ENCODE measurements around the gene TRIM27. TPM values are rescaled to one million over a fixed set of nuclear protein-coding genes. Genes with fewer than 3 reads are reported as not detected.

TRIM27 gene
- total and polyA plus RNA-seq, 10 of the 15 experiments (the other 5 are each of a cell fraction or from before 2014, with no cell fraction given): 18.5 to 74.7 (median 58.0) TPM

- TF ChIP-seq DPF2 (IDR thresholded peaks at IDR 0.05) (no peak), ELK1 (IDR thresholded peaks at IDR 0.05; ENCODE audit: low read depth, low read length) (no peak), EP300 (IDR thresholded peaks at IDR 0.05; ENCODE audit: borderline replicate concordance in 1 of 2, control insufficient read depth in 1 of 2, low read depth in 2 of 2, low read length in 2 of 2) (peak in 1 of 2 experiments; percentile 67; a peak in 1 of 4 replicates), SUZ12 (IDR thresholded peaks at IDR 0.05; ENCODE audit: unreplicated experiment) (no peak), RUNX3 (IDR thresholded peaks at IDR 0.05; ENCODE audit: low read length) (peak; percentile 76)
Observed at GRCh38 chr6:28880894-28881780, 42.6 kb downstream of the TRIM27 start (continued).

- no peaks in the 10 kb centered on the region for H3K4me1 ChIP-seq (ENCODE audit: control insufficient read depth, insufficient read depth, low read length)
- peaks cover 0 to 3% of the 10 kb centered on the region in 2 experiments; a peak in 2 of 4 replicates for H3K27me3 ChIP-seq (replicated peaks in 1 of 2; ENCODE audit: control insufficient read depth in 2 of 2, insufficient read depth in 2 of 2, low read length in 1 of 2)
- intact Hi-C loops (cut with micrococcal nuclease; ENCODE audit: unreplicated experiment): no loop called here
- H3K4me2 ChIP-seq (ENCODE audit: control insufficient read depth, insufficient read depth): peak overlapping the region; percentile 93
- H4K20me1 ChIP-seq (ENCODE audit: control insufficient read depth, insufficient read depth): no peaks in the 10 kb centered on the region
- RAD21 ChIA-PET (ENCODE audit: unreplicated experiment): interaction anchor here (1.2 to 1.8 kb wide), 2 partner anchors 15 to 42 kb away, joined by 3 to 4 read pairs; no protein-coding TSS in a partner anchor
- DNase-seq (ENCODE audit: low read depth, low spot score) (no peak), ATAC-seq (no peak), FAIRE-seq (no peak)
- no peaks in the 10 kb centered on the region for H3K36me3 ChIP-seq (ENCODE audit: control insufficient read depth in 2 of 2, insufficient read depth in 2 of 2, low read length in 1 of 2)
- no peaks in the 10 kb centered on the region for H3K79me2 ChIP-seq (ENCODE audit: control insufficient read depth, insufficient read depth, low read length)
- SMC1A ChIA-PET (ENCODE audit: uncharacterized antibody, unreplicated experiment): interaction anchor here (0.5 to 2.0 kb wide), 4 partner anchors 15 to 143 kb away, joined by 3 to 7 read pairs (median 4); no protein-coding TSS in a partner anchor
- in situ Hi-C loops (cut with MboI): no loop called here
- POLR2A ChIA-PET: no interaction called here
- H2AFZ ChIP-seq (ENCODE audit: control insufficient read depth, low read depth, low read length): peak overlapping the region; percentile 91
- 67% methylated on average over 7 of the region's 7 CpGs for WGBS (ENCODE audit: insufficient coverage, insufficient replicate concordance, low lambda C conversion rate, missing lambda C conversion rate)
- H3K9ac ChIP-seq (ENCODE audit: control insufficient read depth, insufficient read depth, low read length): no peak overlapping the region; the same call in 1 of the 2 replicates
- no peaks in the 10 kb centered on the region; the same call in 2 of the 3 replicates for H3K9me3 ChIP-seq (replicated peaks; ENCODE audit: control insufficient read depth, insufficient read depth, low read length)
- TF ChIP-seq ZZZ3 (IDR thresholded peaks at IDR 0.05; ENCODE audit: control insufficient read depth, insufficient read length, low read depth) (no peak), TCF7 (IDR thresholded peaks at IDR 0.05; ENCODE audit: borderline replicate concordance) (no peak), YY1 (IDR thresholded peaks at IDR 0.05; ENCODE audit: low read depth, low read length) (no peak), ZNF622 (IDR thresholded peaks at IDR 0.05) (no peak)
- peak overlapping the region; percentile 69; the same call in 1 of the 2 replicates for H3K4me3 ChIP-seq
- BruUV-seq (replicated peaks): no TSS peak
- no peak overlapping the region for H3K27ac ChIP-seq (ENCODE audit: control insufficient read depth, insufficient read depth)
- CTCF ChIA-PET: no interaction called here
Observed at GRCh38 chr6:28880519-28880893, 43.3 kb downstream of the TRIM27 start.
